Measurements from ENCODE around the gene AZU1. TPM values are rescaled to one million over a fixed set of nuclear protein-coding genes. Genes with fewer than 3 reads are reported as not detected.

The AZU1 gene, protein sequence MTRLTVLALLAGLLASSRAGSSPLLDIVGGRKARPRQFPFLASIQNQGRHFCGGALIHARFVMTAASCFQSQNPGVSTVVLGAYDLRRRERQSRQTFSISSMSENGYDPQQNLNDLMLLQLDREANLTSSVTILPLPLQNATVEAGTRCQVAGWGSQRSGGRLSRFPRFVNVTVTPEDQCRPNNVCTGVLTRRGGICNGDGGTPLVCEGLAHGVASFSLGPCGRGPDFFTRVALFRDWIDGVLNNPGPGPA
- total RNA-seq: not detected in 2 replicates

DNA sequence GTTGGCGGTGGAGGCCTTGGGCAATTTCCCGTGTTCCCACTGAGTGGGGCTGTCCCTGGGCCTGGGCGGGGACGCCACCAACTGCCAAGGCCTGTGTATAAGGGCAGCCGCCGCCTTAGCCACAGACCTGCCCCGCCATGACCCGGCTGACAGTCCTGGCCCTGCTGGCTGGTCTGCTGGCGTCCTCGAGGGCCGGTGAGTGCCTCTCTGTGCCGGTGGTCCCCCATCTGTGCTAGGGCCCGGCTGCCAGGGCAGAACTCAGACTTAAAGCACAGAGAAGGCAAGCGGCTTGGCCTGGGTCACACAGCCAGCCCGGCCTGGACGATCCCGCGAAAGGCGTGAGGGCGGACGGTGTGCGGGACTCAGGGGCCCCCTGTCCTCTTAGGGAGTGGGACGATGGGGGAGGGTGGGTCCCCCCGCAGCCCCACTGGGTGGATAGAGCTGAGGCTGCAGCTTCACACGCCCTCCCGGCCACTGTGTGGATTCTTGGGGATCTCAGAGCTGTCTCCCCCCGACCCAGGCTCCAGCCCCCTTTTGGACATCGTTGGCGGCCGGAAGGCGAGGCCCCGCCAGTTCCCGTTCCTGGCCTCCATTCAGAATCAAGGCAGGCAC is at the start of gene AZU1:
TSS of gene AZU1 (plus strand) at position 128 of the 612 bp plus-strand sequence. CDS start at position 138, 10 bp downstream.

DNA sequence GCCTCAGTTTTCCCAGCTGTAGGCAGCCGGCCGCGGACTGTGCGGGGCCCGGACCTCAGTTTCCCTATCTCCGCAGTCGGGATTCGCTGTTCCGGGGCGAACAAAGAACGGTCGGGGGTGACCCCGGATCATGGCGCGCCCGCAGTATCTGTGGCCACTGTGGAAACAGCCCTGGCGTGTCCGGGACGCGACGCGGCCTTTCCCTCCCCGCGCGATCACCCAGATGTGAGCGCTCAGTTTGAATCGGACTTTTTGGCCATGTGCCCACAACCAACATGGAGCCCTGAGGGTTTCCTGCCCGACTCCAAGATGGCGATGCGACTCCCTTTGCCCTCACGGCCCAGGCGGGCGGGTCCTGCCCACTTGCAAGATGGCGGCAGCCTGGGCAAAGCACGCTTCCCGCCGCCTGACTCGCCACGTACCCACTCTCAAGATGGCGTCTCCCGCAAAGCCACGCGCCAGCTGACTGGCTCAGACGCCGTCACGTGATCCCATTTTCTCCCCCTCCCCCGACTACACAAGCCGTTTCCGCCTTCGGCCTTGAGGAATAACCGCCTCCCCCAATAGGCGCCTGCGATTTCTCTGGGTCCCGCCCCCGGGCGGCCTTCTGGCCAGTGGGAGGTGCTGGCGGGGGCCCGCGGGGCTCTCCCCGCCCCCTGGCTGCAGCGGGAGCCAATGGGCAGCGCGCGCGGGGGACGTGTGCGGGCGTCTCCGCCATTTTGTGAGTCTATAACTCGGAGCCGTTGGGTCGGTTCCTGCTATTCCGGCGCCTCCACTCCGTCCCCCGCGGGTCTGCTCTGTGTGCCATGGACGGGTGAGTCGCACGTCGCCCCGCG is 30.7 kb upstream of the AZU1 start, which contains the start of gene PTBP1:
TSS of gene PTBP1 (plus strand) at position 761 of the 836 bp plus-strand sequence. CDS start at position 807, 46 bp downstream.

DNA sequence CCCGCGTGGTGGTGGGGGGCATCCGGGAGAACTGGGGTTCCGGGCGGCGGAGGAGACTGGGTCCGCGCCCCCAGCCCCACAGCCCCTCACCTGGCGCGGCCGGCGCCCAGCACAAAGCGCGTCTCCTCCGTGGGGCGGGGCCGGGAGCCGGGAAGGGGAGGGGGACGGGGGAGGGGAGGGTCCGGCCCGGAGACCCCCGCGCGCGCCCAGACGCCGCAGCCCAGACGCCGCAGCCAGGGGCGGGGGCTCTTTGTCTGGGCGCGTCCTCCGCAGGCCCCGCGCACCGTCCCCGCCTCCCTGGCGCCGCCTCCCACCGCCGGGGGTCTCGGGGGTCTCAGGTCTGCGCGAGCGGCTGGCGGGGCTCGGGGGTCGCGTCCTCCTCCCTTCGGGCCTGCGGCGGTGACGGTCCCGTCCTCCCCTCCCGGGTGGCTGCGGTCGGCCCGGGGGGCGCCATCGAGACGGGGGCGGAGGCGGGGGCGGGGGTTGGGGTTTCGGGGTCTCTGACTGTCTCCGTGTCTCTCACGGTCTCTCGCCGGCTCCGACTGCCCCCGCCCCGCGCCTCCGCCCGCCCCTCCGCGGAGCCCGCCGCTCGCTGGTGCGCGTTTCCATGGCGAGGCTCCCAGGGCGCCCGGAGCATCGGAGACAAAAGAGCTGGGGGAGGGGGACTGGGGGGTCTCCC is 5.7 kb upstream of the AZU1 start, which contains the start of gene PLPPR3:
TSS of gene PLPPR3 (minus strand) at position 131 of the 679 bp plus-strand sequence. CDS start 396 bp downstream, outside the sequence.

DNA sequence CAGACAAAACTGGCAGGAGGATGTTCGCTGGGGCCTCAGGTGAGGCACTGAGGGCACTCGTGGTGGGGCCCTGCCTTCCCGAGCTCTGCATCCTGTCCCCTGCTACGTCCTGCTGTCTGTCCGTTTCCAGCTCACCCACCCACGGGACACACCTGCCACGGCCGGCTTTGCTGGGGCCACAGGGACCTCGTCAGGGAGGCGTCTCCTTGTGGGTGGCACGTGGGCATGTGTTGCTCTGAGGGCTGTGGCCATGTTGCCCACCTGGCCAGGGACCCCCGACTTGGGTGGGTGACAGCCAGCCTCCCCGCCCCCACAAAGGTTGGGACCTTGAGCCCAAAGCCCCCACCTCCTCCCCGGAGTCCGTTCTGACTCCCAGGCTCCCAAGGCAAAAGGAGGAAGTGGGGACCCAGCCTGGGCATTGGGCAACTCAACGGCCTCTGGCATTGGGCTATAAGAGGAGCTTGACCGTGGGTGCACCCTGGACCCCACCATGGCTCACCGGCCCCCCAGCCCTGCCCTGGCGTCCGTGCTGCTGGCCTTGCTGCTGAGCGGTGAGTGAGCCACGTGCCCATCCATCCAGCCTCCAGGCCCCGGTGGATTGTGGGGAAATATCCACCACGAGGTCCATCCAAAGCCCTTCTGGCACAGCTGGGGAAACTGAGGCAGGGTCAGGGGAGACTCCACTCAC is 13.0 kb downstream of the AZU1 start, which contains the start of gene PRTN3:
TSS of gene PRTN3 (plus strand) at position 481 of the 688 bp plus-strand sequence. CDS start at position 491, 10 bp downstream.

DNA sequence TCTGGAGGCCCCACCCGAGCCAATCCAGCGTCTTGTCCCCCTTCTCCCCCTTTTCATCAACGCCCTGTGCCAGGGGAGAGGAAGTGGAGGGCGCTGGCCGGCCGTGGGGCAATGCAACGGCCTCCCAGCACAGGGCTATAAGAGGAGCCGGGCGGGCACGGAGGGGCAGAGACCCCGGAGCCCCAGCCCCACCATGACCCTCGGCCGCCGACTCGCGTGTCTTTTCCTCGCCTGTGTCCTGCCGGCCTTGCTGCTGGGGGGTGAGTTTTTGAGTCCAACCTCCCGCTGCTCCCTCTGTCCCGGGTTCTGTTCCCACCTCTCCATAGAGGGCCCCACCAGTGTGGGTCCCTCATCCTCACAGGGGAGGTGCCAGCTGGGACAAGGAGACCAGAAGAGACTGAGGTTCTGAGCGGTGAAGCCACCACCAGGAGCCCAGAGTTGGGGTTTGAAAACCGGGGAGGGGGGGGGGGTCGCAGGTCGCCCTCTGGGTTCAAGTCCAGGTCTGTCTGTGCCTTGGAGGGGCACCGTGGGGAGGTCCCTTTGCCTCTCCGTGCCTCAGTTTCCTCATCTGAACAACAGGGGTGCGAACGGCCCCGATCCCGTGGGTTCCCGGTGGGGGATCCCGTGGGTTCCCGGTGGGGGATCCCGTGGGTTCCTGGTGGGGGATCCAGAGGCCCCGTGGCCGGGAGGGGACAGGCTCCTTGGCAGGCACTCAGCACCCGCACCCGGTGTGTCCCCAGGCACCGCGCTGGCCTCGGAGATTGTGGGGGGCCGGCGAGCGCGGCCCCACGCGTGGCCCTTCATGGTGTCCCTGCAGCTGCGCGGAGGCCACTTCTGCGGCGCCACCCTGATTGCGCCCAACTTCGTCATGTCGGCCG is 24.7 kb downstream of the AZU1 start, which contains the start of gene ELANE:
TSS of gene ELANE (plus strand) at position 168 of the 878 bp plus-strand sequence. CDS start at position 194, 26 bp downstream.

DNA sequence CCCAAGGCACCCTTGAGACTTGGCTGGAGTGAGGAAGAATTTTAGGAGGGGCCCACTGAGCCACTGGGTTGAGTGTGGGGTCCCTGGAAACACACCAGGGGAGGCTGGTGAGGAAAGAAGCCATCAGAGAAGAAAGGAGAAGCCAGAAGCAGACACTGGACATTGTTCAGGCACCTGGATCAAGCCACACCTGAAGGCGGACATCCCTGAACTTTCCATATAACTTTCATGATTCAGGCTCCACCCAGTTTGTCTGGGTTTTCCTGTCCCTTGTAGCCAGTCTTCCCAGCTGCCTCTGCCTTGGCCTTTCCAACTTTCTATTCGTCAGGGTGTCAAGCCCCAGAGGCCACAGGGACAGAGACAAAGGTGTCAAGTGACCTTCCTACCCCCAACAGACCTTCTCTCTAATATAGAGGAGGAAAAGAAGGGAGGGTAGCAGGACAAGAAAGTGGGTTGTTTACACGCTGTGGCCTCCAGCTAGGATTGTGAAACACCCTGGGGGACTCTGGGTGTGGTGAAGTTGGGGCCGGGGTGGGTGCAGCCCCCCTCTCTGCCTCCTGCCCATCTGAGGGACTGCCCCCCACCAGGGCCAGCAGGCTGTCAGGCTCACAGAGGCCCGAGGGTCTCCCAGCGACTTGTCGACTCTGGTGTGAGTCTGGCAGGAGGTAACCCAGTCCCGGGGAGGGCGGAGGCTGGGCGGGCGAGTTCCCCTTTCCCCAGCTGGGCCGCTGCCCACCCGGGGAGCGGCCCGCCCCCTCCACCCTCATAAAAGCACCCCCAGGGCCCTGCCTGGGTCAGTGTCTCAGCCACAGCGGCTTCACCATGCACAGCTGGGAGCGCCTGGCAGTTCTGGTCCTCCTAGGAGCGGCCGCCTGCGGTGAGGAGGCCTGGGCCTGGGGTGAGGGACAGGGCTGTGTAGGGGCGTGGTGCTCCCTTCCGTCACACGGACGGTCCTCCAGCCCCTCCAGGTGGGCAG is 31.5 kb downstream of the AZU1 start, which contains the start of gene CFD:
TSS of gene CFD (plus strand) at position 797 of the 976 bp plus-strand sequence. CDS start at position 823, 26 bp downstream.

Other genes with a start within 250 kb of the AZU1 start
- gene HCN2, start 238.0 kb upstream of the AZU1 start, total RNA-seq: 2.5 and 2.7 TPM in 2 replicates
- 20.7 and 31.3 TPM in 2 replicates for gene POLRMT, start 194.3 kb upstream of the AZU1 start, total RNA-seq
- gene FGF22, start 188.0 kb upstream of the AZU1 start, total RNA-seq: not detected in 2 replicates
- 29.8 and 30.6 TPM in 2 replicates for gene RNF126, start 164.6 kb upstream of the AZU1 start, total RNA-seq
- gene FSTL3, start 151.4 kb upstream of the AZU1 start, total RNA-seq: 58.3 and 76.3 TPM in 2 replicates
- gene PRSS57, start 132.4 kb upstream of the AZU1 start, total RNA-seq: not detected in 2 replicates
- gene PALM, start 118.9 kb upstream of the AZU1 start, total RNA-seq: 46.4 and 55.6 TPM in 2 replicates
- gene MISP, start 76.7 kb upstream of the AZU1 start, total RNA-seq: not detected in 2 replicates
- 139 and 147 TPM in 2 replicates for gene PTBP1, start 30.4 kb upstream of the AZU1 start, total RNA-seq
- 0.10 and 0.44 TPM in 2 replicates for gene PLPPR3, start 5.9 kb upstream of the AZU1 start, total RNA-seq
- gene PRTN3, start 13.2 kb downstream of the AZU1 start, total RNA-seq: not detected in 2 replicates
- gene ELANE, start 24.5 kb downstream of the AZU1 start, total RNA-seq: 4.6 and 5.4 TPM in 2 replicates
- gene CFD, start 31.8 kb downstream of the AZU1 start, total RNA-seq: 1,761 and 1,927 TPM in 2 replicates
- gene MED16, start 65.3 kb downstream of the AZU1 start, total RNA-seq: 30.8 and 34.1 TPM in 2 replicates
- not detected in 2 replicates for gene RNU6-9, start 65.6 kb downstream of the AZU1 start, total RNA-seq
- gene R3HDM4, start 85.4 kb downstream of the AZU1 start, total RNA-seq: 42.6 and 50.5 TPM in 2 replicates
- gene KISS1R, start 89.5 kb downstream of the AZU1 start, total RNA-seq: not detected in 2 replicates
- 2.6 and 4.9 TPM in 2 replicates for gene ARID3A, start 98.2 kb downstream of the AZU1 start, total RNA-seq
- 25.3 and 36.2 TPM in 2 replicates for gene WDR18, start 156.5 kb downstream of the AZU1 start, total RNA-seq
- gene GRIN3B, start 172.6 kb downstream of the AZU1 start, total RNA-seq: 0.88 and 1.2 TPM in 2 replicates
- 99.7 and 104 TPM in 2 replicates for gene TMEM259, start 193.3 kb downstream of the AZU1 start, total RNA-seq
- not detected in 2 replicates for gene RNU6-2, start 193.7 kb downstream of the AZU1 start, total RNA-seq
- 149 and 154 TPM in 2 replicates for gene CNN2, start 198.8 kb downstream of the AZU1 start, total RNA-seq
- gene ABCA7, start 212.3 kb downstream of the AZU1 start, total RNA-seq: 2.7 and 3.6 TPM in 2 replicates
- gene ARHGAP45, start 239.3 kb downstream of the AZU1 start, total RNA-seq: 0.37 and 0.39 TPM in 2 replicates